HG03135 (cell line): ENCODE results near the gene SCAPER.

Source experiments
- ATAC-seq: cut with Tn5 transposase; IDR thresholded peaks from one replicate; pipeline ENCODE4 v1.9.1; 2021; ENCODE audit warnings: mild to moderate bottlenecking, moderate library complexity; ENCODE audit not compliant: unreplicated experiment

Gene SCAPER

DNA sequence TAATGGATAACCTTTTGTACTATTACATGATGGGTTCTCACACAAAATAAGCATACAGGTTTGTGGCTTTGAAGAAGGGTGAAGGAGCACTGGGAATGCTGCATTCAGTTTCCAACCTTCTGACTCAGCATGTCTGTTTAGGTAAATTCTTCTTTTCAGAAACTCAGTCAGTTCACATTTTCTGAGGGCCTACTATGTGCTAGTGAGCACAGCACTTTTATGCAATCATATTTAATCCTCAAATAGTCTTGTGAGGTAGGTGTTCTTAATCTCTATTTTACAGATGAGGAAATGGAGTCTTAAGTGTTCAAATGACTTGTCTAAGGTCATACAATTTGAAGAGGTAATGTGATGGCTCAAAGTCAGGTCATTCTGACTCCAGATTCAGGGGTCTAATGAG is 527.4 kb downstream of the SCAPER start:
- no peak for ATAC-seq

DNA sequence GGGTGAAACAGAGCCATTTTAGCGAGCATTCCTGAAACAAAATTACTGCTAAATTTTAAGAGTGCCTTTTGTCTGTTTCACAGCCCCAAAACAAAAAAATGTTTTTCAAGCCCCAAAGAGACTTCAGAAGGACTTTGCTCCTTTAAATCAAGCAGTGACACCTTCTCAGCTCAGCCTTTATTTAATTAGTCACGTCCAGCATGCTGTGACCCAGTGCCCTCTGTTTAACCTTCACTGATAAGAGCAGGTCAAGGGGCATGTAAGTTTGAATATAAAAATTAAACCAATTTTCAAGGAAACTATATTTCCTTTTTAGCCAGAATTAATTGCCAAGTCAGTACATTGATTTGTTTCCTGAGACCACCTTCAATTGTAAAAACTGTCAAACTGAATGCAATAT is 527.9 kb downstream of the SCAPER start:
- ATAC-seq, result no peak

DNA sequence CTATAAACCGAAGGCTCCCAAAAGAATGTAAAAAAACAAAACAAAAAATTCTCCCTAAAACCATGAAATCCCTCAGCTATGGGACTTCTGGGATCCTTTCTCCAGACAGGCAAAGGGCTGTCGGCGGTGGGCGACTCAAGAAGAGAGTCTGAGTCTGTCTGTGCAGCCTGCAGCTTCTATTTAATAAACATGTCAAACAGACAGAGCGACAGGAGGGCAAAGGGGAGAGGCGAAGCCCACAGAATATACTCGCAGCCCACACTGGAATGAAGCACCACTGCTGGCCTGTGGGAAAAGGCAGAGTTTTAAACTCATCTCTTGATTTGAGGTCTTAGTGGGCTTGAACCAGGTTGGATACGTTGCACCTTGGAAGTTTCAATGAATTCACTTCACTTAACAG is 528.3 kb downstream of the SCAPER start:
- ATAC-seq, result no peak

DNA sequence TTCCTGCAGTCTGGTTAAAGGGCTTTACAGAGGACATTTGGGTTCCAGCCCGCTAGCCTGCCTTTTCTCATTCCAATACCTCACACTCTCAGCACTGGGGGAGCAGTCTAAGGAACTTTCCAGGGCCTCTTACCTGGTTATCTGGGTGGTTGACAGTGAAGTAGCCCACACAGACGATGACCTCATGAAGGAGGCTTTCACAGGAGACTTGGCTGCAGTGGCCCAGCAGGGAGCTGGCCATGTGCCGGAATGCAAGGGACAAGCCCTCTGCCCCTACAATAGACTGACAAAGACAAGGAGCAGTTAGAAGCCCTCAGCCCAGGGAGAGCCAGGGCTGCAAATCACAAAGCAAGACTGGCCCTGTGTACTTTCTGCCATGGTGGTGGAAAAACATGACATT is 529.1 kb downstream of the SCAPER start:
- ATAC-seq, result no peak

DNA sequence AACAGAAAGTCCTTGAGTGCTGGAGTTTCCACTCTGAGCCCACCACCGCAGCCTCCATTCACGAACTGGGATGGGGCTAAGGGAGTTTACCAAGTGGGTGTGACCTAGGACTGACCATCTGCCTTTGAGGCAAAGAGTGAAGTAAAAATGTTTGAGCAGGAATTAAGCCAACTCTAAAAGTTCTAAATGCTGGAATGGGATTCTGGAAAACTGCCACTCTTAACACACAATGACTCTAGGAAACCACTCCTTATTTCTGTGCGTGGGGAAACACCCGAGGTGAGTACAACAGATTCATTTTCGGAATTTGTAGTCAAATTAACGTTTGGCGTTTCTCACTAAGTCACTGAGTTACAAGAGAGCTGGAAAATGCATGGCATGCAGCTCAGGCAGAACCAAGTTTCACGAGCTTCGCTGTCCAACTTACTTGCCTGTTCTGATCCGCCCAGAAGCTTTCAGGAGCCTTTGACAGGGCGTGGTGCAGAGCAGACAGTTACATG is 537.0 kb downstream of the SCAPER start:
- no peak for ATAC-seq

DNA sequence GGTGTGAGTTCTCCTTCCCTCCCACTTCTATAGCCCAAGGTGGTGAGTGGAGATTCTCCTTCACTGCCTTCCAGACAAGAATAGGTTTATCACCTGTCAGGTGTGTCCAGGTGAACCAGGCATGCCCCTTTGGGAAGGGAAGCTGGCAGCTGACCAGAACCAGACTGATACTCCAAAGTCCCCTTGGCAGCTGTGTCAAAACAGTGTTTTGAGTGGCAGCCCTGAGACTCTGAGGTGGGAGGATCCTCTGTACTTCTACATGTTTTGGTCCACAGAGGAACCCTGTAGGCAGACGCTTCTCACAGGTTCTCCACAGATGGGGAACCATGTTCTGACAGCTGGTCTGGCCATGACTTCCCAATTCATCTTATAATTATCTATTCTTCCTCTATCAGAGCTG is 538.4 kb downstream of the SCAPER start:
- ATAC-seq, result no peak

DNA sequence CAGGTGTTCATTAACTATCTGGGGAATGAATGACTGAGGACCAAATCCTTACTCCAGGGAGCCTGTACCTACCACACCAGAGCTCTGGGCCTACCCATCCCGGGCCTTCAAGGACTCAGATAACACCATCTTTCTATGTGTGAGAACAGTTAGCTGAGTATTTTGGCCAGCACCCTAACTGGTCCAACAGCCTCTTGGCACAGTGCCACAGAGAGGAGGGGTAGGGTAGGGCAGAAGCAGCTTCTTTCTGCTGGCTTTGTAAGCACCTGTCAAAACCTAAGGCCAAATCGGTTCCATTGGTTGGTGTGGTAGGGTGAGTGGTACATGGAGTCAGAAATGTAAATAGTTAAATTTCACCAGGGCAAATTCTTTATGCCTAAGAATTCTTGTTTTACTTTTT is 541.9 kb downstream of the SCAPER start:
- no peak for ATAC-seq

DNA sequence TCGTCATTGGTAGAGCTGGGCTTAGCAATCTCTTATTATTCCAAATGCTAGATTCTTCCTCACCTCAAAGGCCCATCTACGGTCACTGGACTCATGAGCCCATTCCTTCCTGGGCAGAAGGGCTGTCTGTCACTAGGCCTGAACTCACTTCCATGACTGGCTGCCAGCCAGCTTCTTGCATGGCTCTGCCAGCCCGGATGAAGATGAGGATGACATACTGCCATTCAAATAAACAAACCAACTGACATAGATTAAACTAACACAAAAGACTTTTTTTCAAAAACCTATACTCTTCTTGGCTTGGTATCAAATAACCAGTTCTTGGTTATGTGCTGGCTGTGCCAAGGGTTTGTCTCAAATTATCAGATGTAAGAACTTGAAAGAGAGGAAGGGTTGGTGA is 544.7 kb downstream of the SCAPER start:
- no peak for ATAC-seq

DNA sequence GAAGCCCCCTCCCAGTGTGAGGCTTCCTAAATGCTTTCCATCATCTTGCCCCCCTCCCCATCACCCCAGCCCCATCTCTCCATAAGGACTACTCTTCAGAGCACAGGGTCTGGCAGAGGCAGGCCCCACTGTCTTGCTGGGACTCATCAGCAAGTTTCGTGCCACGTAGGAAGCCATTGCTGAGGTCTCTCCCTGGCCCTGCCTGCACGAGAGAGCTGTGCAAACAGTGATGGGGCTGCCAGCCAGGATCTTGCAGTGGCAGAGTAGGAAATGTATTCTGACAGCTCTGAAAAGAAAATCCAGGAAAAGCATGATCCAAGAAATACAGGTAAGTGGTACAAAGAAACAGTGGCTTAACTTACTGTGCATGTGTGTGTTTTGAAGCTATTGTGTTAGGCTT is 546.0 kb downstream of the SCAPER start:
- ATAC-seq, result no peak

GRCh38 chr15:76358453-76358852 is 546.7 kb downstream of the SCAPER start:
- no peak for ATAC-seq

DNA sequence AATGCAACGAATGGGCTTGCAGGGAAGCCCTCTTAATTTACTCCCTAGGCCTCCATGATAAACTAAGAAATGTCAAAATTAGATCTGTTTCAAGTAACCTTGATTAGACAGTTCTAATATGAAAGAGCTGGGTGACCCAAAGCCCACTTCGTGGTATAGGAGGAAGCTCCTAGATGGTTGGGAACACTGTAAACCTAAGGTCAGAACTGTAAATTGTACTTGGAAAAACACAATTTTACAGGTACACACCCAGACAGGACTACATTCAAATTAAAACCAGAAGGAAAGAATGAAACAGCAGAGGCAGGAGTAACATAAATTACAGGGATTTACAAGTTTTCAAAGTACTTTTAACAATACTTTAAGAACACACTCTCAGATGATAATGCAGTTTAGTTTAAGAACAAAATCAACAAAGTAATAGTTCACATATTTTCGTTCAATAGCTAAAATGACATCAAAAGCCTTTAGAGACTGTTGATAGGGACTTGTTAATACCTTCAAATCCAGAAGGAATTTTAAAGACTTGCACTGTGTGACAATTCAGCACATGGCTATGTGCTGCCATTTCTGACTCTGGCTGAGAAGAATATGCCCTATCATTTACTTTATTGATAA is 550.2 kb downstream of the SCAPER start:
- no peak for ATAC-seq

DNA sequence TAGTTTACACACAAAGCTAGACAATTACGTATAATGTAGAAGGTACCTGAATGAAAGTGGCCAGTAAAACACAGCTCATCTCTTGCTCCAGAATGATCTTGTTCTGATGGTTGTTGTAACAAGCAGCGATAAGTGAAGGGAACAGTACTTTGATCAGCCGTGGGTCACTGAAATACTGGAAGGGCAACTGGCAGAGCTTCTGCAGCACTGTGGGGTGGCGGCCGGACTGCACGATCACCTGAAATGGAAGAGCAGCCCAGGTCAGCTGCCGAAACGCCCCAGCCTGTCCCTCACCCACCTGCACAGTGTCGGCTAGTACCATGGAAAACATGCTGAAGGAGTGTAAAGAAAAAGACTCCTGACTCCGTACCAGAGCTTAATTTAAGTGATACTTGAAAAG is 551.2 kb downstream of the SCAPER start:
- no peak for ATAC-seq

- ATAC-seq, result no peak
These were observed 552.0 kb downstream of the SCAPER start for GRCh38 chr15:76353023-76353577.

- ATAC-seq, result no peak
These were observed 555.7 kb downstream of the SCAPER start for GRCh38 chr15:76349301-76350070.

GRCh38 chr15:76347482-76348055 is 557.6 kb downstream of the SCAPER start:
- ATAC-seq, result no peak

DNA sequence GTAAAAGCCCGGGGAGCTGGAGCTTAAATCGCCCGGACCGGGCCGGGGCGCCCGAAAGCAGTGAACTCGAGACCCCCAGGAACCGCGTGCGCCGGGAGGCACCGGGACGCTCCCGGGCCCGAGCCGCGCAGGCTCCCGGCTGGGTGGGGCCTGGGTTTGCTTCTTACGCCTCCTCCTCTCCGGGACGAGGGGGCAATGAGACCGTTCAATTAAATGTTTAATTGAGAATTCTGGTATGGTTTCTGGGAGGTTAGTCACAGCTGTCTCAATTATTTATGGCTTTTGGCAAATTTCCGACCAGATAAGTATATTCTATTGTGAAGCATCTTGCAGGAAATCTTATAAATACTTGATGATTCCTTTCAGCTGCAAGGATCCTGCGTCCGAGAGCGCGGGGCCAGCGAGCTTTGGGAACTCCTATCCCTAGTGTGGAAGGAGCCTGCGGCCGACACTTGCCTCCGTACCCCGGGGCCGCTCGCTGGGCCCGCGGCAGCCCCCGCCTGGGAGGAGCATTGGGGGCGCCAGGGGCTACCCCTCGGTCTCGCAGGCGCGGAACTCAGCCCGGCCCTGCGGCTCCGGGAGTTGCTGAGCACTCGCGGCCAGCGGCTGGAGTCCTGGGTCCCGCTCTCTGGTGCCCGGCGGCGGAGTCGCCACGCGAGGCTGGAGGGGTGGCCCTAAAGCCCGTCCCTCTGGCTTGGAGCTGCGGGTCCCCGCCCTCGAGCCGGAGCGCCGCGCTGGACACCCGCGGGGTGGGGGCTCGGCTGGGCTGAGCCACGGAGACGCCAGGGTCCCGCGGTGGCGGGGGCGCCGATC is 558.3 kb downstream of the SCAPER start:
- no peak for ATAC-seq

- no peak for ATAC-seq
These were observed 559.1 kb downstream of the SCAPER start for GRCh38 chr15:76345880-76346668.

DNA sequence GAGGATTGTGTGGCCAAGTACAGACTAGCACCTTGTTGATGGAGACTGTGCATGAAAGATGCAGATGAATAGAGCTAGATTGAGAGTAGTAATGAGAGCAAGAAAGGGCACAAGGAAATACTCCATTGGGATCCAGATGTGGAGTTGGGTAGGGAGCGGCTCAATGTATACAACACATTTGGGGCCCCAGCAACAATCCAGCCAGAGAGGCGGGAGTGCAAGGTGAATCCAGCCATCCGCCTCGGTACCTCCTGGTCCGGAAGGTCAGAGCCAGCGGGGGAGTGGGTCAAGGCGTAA is 559.6 kb downstream of the SCAPER start:
- no peak for ATAC-seq

- no peak for ATAC-seq
These were observed 560.1 kb downstream of the SCAPER start for GRCh38 chr15:76344893-76345582.
